Transverse colon (tissue), 4 donors: ENCODE data around the gene CERS4.

ENCODE experiments used
- CTCF ChIP-seq, 5 experiments: fragments of 200-600 bp in 3 of 5; fragments of 450-650 bp in 2 of 5; sonication (generic) in 3 of 5; IDR thresholded peaks; 1 replicate in 2 of 5; 2 replicates in 3 of 5; pipeline ENCODE4 v1.5.1; 2016 to 2017; ENCODE audit warnings: antibody characterized with exemption in 5 of 5, inconsistent platforms in 3 of 5, mild to moderate bottlenecking in 2 of 5, moderate library complexity in 1 of 5
- EP300 ChIP-seq: sonication (generic); formaldehyde crosslinking; IDR thresholded peaks from one replicate; pipeline ENCODE4 v1.6.1; 2017; ENCODE audit warnings: antibody characterized with exemption, low read depth
- POLR2A ChIP-seq: fragments of 450-650 bp; IDR thresholded peaks from one replicate; pipeline ENCODE4 v1.6.1; 2016; ENCODE audit warnings: antibody characterized with exemption, mild to moderate bottlenecking, moderate library complexity
- POLR2AphosphoS5 ChIP-seq, 3 donors: sonication (generic); formaldehyde crosslinking; IDR thresholded peaks; one replicate each; pipeline ENCODE4 v1.6.1; 2016; ENCODE audit warnings: antibody characterized with exemption in 3 of 3

DNA sequence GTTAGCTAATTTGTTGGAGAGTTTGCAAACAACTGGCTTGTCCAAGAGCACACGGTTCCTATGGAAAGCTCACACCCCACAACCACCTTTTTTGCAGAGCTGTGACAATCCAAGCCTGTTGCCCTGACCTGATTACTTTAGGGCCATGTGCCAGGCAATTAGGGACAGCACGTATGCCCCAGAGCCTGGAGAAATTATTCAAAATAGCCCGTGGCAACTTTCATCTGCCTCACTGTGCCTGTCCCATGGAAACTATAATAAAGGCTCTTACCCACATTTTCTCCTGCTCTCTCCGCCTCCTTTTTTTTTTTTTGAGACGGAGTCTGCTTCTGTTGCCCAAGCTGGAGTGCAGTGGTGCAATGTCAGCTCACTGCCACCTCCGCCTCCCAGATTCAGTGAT is 41.2 kb upstream of the CERS4 start:
- TF ChIP-seq CTCF (IDR thresholded peaks at IDR 0.05), result no peak
- TF ChIP-seq POLR2A, result no peak
- TF ChIP-seq POLR2AphosphoS5 (IDR thresholded peaks at IDR 0.05), result no peak
- TF ChIP-seq EP300, result no peak
